ENCODE measurements around the gene LMNB1. TPM values are rescaled to one million over a fixed set of nuclear protein-coding genes. Genes with fewer than 3 reads are reported as not detected.
"Not testable (repeated sequence)": the region's sequence is repeated elsewhere in the genome, so short reads cannot be mapped to it uniquely, and the experiment has no call there.

LMNB1 gene
- total RNA-seq, 1 experiment from 2014 or later: 134 TPM

- no peak for DNase-seq (ENCODE audit: low read depth)
These were observed 49.8 kb downstream of the LMNB1 start for GRCh38 chr5:126826619-126827215.

- DNase-seq (ENCODE audit: low read depth): no peak
These were observed 52.2 kb downstream of the LMNB1 start for GRCh38 chr5:126829098-126829497.

GRCh38 chr5:126830061-126830460 is 53.1 kb downstream of the LMNB1 start:
- no peak for DNase-seq (ENCODE audit: low read depth)

GRCh38 chr5:126831156-126831555 is 54.2 kb downstream of the LMNB1 start:
- no peak for DNase-seq (ENCODE audit: low read depth)

GRCh38 chr5:126836778-126837177 is 59.8 kb downstream of the LMNB1 start:
- no peak for DNase-seq (ENCODE audit: low read depth)

- DNase-seq (ENCODE audit: low read depth): no peak
These were observed 60.3 kb downstream of the LMNB1 start for GRCh38 chr5:126837242-126837641.

GRCh38 chr5:126837906-126838539 is 61.1 kb downstream of the LMNB1 start:
- no peak for DNase-seq (ENCODE audit: low read depth)

- DNase-seq (ENCODE audit: low read depth): not testable (repeated sequence)
These were observed 62.5 kb downstream of the LMNB1 start for GRCh38 chr5:126839407-126839806.

- not testable (repeated sequence) for DNase-seq (ENCODE audit: low read depth)
These were observed 66.4 kb downstream of the LMNB1 start for GRCh38 chr5:126843375-126843774.

GRCh38 chr5:126845470-126846070 is 68.6 kb downstream of the LMNB1 start:
- not testable (repeated sequence) for DNase-seq (ENCODE audit: low read depth)

- DNase-seq (ENCODE audit: low read depth): peak; percentile 29
These were observed 69.4 kb downstream of the LMNB1 start for GRCh38 chr5:126846344-126846743.

GRCh38 chr5:126846744-126847455 is 70.0 kb downstream of the LMNB1 start:
- DNase-seq (ENCODE audit: low read depth): no peak

- DNase-seq (ENCODE audit: low read depth): no peak
These were observed 70.5 kb downstream of the LMNB1 start for GRCh38 chr5:126847456-126847820.

- no peak for DNase-seq (ENCODE audit: low read depth)
These were observed 70.9 kb downstream of the LMNB1 start for GRCh38 chr5:126847826-126848251.

- DNase-seq (ENCODE audit: low read depth): no peak
These were observed 71.3 kb downstream of the LMNB1 start for GRCh38 chr5:126848253-126848652.

GRCh38 chr5:126849101-126849678 is 72.3 kb downstream of the LMNB1 start:
- no peak for DNase-seq (ENCODE audit: low read depth)

GRCh38 chr5:126851501-126852011 is 74.6 kb downstream of the LMNB1 start:
- DNase-seq (ENCODE audit: low read depth): no peak

- DNase-seq (ENCODE audit: low read depth): peak; percentile 7
These were observed 75.2 kb downstream of the LMNB1 start for GRCh38 chr5:126852091-126852571.

- DNase-seq (ENCODE audit: low read depth): no peak
These were observed 75.9 kb downstream of the LMNB1 start for GRCh38 chr5:126852841-126853271.

GRCh38 chr5:126853541-126854307 is 76.8 kb downstream of the LMNB1 start:
- not testable (repeated sequence) for DNase-seq (ENCODE audit: low read depth)

- DNase-seq (ENCODE audit: low read depth): no peak
These were observed 77.7 kb downstream of the LMNB1 start for GRCh38 chr5:126854526-126855110.
